SK-N-SH (cell line): ENCODE results near the gene BAG5. TPM values are rescaled to one million over a fixed set of nuclear protein-coding genes. Genes with fewer than 3 reads are reported as not detected.
A peak's percentile ranks its signal among the peaks of the same experiment; 100 is the strongest.

Source experiments
- CTCF ChIA-PET: fragments of 300-600, 350-600 bp; formaldehyde crosslinking; extraction: SDS; loops from one replicate; lab custom pipeline; 2021; lab: Yijun Ruan, JAX
- POLR2A ChIA-PET: fragments of 350-600 bp; sonication (Branson Sonifier 250); formaldehyde crosslinking; extraction: SDS; loops from one replicate; lab custom pipeline; 2020; ENCODE audit warnings: antibody characterized with exemption, inconsistent platforms; lab: Yijun Ruan, JAX
- DNase-seq: peaks from one replicate; pipeline ENCODE4 v3.0.0; 2012
- H2AFZ ChIP-seq: fragments of 200-600 bp; sonication (generic); 2 replicates; pipeline ENCODE4 v1.8.1; 2016; ENCODE audit warnings: antibody characterized with exemption, mild to moderate bottlenecking, low read depth
- H3F3A ChIP-seq: fragments of 200-600 bp; sonication (generic); replicated peaks from 2 replicates; pipeline ENCODE3; 2016; ENCODE audit warnings: antibody characterized with exemption, mild to moderate bottlenecking; ENCODE audit not compliant: insufficient read depth
- H3K27ac ChIP-seq, 2 experiments: fragments of 200-500 bp in 1 of 2; fragments of 200-600 bp in 1 of 2; sonication (Bioruptor generic) in 1 of 2; sonication (generic), shearing (Covaris generic) in 1 of 2; 2 replicates each; pipeline versions ENCODE4 v1.5.1 to v1.6.1; 2014 to 2016; ENCODE audit warnings: low read depth in 2 of 2, inconsistent platforms in 1 of 2, low read length in 1 of 2, mild to moderate bottlenecking in 1 of 2, mixed read lengths in 1 of 2
- H3K27me3 ChIP-seq: fragments of 200-600 bp; sonication (generic), shearing (Covaris generic); 2 replicates; pipeline ENCODE4 v1.6.1; 2016; ENCODE audit warnings: mixed run types; ENCODE audit not compliant: insufficient read depth
- H3K36me3 ChIP-seq, 2 experiments: fragments of 200-500 bp in 1 of 2; fragments of 200-600 bp in 1 of 2; sonication (Bioruptor generic) in 1 of 2; sonication (generic) in 1 of 2; replicated peaks in 1 of 2; 2 replicates each; pipeline versions ENCODE3 to v1.5.1; 2014 to 2016; ENCODE audit warnings: low read length in 1 of 2, mild to moderate bottlenecking in 1 of 2; ENCODE audit not compliant: insufficient read depth in 2 of 2, control insufficient read depth in 1 of 2
- H3K4me1 ChIP-seq, 2 experiments: fragments of 200-500 bp in 1 of 2; fragments of 200-600 bp in 1 of 2; sonication (Bioruptor generic) in 1 of 2; sonication (generic), shearing (Covaris generic) in 1 of 2; 2 replicates each; pipeline versions ENCODE4 v1.5.1 to v1.6.1; 2014 to 2016; ENCODE audit warnings: low read depth in 1 of 2, low read length in 1 of 2, mixed run types in 1 of 2; ENCODE audit not compliant: insufficient read depth in 2 of 2, control insufficient read depth in 1 of 2
- H3K4me2 ChIP-seq: fragments of 200-600 bp; sonication (generic), shearing (Covaris generic); 2 replicates; pipeline ENCODE4 v1.6.1; 2017; ENCODE audit warnings: mixed run types
- H3K4me3 ChIP-seq, 2 experiments: fragments of 200-500 bp in 1 of 2; fragments of 200-600 bp in 1 of 2; sonication (Bioruptor generic) in 1 of 2; sonication (generic), shearing (Covaris generic) in 1 of 2; 2 replicates each; pipeline versions ENCODE4 v1.5.1 to v1.8.1; 2014 to 2016; ENCODE audit warnings: low read depth in 2 of 2, inconsistent platforms in 1 of 2, low read length in 1 of 2, mild to moderate bottlenecking in 1 of 2, mixed read lengths in 1 of 2, moderate library complexity in 1 of 2
- H3K79me2 ChIP-seq: fragments of 200-600 bp; sonication (generic); 2 replicates; pipeline ENCODE4 v1.8.1; 2017; ENCODE audit warnings: mild to moderate bottlenecking; ENCODE audit not compliant: insufficient read depth
- H3K9ac ChIP-seq: fragments of 200-600 bp; sonication (generic); 2 replicates; pipeline ENCODE4 v1.6.1; 2017; ENCODE audit warnings: mixed run types
- H3K9me2 ChIP-seq: fragments of 200-600 bp; sonication (generic); 2 replicates; pipeline ENCODE4 v1.6.1; 2017; ENCODE audit warnings: mixed run types
- H3K9me3 ChIP-seq: fragments of 200-600 bp; sonication (generic); 2 replicates; pipeline ENCODE4 v1.6.1; 2017; ENCODE audit warnings: mixed run types, mild to moderate bottlenecking, moderate library complexity
- H4K20me1 ChIP-seq: fragments of 200-600 bp; sonication (generic); 2 replicates; pipeline ENCODE4 v1.6.1; 2017; ENCODE audit warnings: mild to moderate bottlenecking, mixed run types; ENCODE audit not compliant: insufficient read depth
- EZH2phosphoT487 ChIP-seq: fragments of 200-600 bp; sonication (generic); IDR thresholded peaks from 2 replicates; pipeline ENCODE4 v1.6.1; 2017; ENCODE audit warnings: low read depth, mixed run types, mild to moderate bottlenecking, antibody characterized with exemption, moderate library complexity, borderline replicate concordance
- FOSL2 ChIP-seq: IDR thresholded peaks from 2 replicates; pipeline ENCODE4 v1.4.0; 2012; ENCODE audit warnings: low read depth, mild to moderate bottlenecking, moderate library complexity, borderline replicate concordance
- FOXJ3 ChIP-seq: sonication (generic); formaldehyde crosslinking; IDR thresholded peaks from 2 replicates; pipeline ENCODE4 v1.5.1; 2020; ENCODE audit warnings: mild to moderate bottlenecking, missing genetic modification reagents
- FOXM1 ChIP-seq: IDR thresholded peaks from 2 replicates; pipeline ENCODE4 v1.4.0; 2012; ENCODE audit warnings: low read depth, mild to moderate bottlenecking
- GABPA ChIP-seq: IDR thresholded peaks from 2 replicates; pipeline ENCODE4 v1.4.0; 2012; ENCODE audit warnings: low read depth, mild to moderate bottlenecking
- JUND ChIP-seq: IDR thresholded peaks from 2 replicates; pipeline ENCODE4 v1.4.0; 2012
- MEF2A ChIP-seq: IDR thresholded peaks from 2 replicates; pipeline ENCODE4 v1.4.0; 2012; ENCODE audit warnings: low read depth, borderline replicate concordance
- MXI1 ChIP-seq: IDR thresholded peaks from 2 replicates; pipeline ENCODE4 v1.6.1; 2012; ENCODE audit warnings: mild to moderate bottlenecking, low read depth, low read length, improper control_type of control experiment
- NRF1 ChIP-seq: IDR thresholded peaks from 2 replicates; pipeline ENCODE4 v1.6.1; 2012; ENCODE audit warnings: low read depth, mild to moderate bottlenecking, low read length
- PBX3 ChIP-seq: IDR thresholded peaks from 2 replicates; pipeline ENCODE4; 2012
- POLR2AphosphoS5 ChIP-seq: IDR thresholded peaks from 2 replicates; pipeline ENCODE4 v1.6.1; 2012; ENCODE audit warnings: low read depth, low read length
- RAD21 ChIP-seq: IDR thresholded peaks from 2 replicates; pipeline ENCODE4 v1.6.1; 2012; ENCODE audit warnings: mild to moderate bottlenecking, low read length
- RFX5 ChIP-seq: IDR thresholded peaks from 2 replicates; pipeline ENCODE4 v1.6.1; 2012; ENCODE audit warnings: mild to moderate bottlenecking, improper control_type of control experiment, low read length
- RXRA ChIP-seq: IDR thresholded peaks from 2 replicates; pipeline ENCODE4 v1.4.0; 2012; ENCODE audit warnings: low read depth, mild to moderate bottlenecking, borderline replicate concordance
- SIN3A ChIP-seq: IDR thresholded peaks from 2 replicates; pipeline ENCODE4 v1.6.1; 2012; ENCODE audit warnings: low read depth, mild to moderate bottlenecking, low read length, moderate library complexity, borderline replicate concordance
- SMC3 ChIP-seq: IDR thresholded peaks from 2 replicates; pipeline ENCODE4 v1.6.1; 2012; ENCODE audit warnings: low read depth, low read length, improper control_type of control experiment
- TAF1 ChIP-seq: IDR thresholded peaks from 2 replicates; pipeline ENCODE4 v1.6.1; 2012; ENCODE audit warnings: low read depth, mild to moderate bottlenecking, low read length, moderate library complexity, borderline replicate concordance
- TCF12 ChIP-seq: IDR thresholded peaks from 2 replicates; pipeline ENCODE4 v1.4.0; 2012
- TEAD4 ChIP-seq: IDR thresholded peaks from 2 replicates; pipeline ENCODE4 v1.4.0; 2012; ENCODE audit warnings: mild to moderate bottlenecking, borderline replicate concordance; ENCODE audit not compliant: insufficient read depth
- USF1 ChIP-seq: IDR thresholded peaks from 2 replicates; pipeline ENCODE4 v1.4.0; 2012; ENCODE audit warnings: low read depth, borderline replicate concordance
- YY1 ChIP-seq: IDR thresholded peaks from 2 replicates; pipeline ENCODE4 v1.4.0; 2012; ENCODE audit warnings: low read depth, mild to moderate bottlenecking
- WGBS: methylation state at CpG from one replicate; pipeline ENCODE4 v1.1.6; 2017; ENCODE audit warnings: low lambda C conversion rate; 5-methylcytosine and 5-hydroxymethylcytosine counted together
- polyA plus RNA-seq, 3 experiments: library from polyadenylated mRNA; depleted of rRNA; stranded (reverse); fragments of >200 nt; gene quantifications; 2 replicates each; pipeline ENCODE4 v1.2.3, GENCODE V29; 2012
- TF ChIP-seq, protein P1 (sequence below): fragments of 200-600 bp; sonication (generic); IDR thresholded peaks from 2 replicates; pipeline ENCODE4 v1.6.1; 2017; ENCODE audit warnings: antibody characterized with exemption, mild to moderate bottlenecking, moderate library complexity
- TF ChIP-seq, protein P2 (sequence below): fragments of 150-350 bp; IDR thresholded peaks from 2 replicates; pipeline ENCODE4 v1.6.1; 2017; ENCODE audit warnings: antibody characterized with exemption, low read length, low read depth, borderline replicate concordance

Gene BAG5
- polyA plus RNA-seq, 1 of the 3 experiments (the other 2 are of a cell fraction) = 5.2 TPM

- TF ChIP-seq, protein P1, sequence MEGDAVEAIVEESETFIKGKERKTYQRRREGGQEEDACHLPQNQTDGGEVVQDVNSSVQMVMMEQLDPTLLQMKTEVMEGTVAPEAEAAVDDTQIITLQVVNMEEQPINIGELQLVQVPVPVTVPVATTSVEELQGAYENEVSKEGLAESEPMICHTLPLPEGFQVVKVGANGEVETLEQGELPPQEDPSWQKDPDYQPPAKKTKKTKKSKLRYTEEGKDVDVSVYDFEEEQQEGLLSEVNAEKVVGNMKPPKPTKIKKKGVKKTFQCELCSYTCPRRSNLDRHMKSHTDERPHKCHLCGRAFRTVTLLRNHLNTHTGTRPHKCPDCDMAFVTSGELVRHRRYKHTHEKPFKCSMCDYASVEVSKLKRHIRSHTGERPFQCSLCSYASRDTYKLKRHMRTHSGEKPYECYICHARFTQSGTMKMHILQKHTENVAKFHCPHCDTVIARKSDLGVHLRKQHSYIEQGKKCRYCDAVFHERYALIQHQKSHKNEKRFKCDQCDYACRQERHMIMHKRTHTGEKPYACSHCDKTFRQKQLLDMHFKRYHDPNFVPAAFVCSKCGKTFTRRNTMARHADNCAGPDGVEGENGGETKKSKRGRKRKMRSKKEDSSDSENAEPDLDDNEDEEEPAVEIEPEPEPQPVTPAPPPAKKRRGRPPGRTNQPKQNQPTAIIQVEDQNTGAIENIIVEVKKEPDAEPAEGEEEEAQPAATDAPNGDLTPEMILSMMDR = no peak
- TF ChIP-seq TEAD4 = no peak
- peak; percentile 99 for TF ChIP-seq MXI1
- no peak for TF ChIP-seq JUND
- no peak for TF ChIP-seq RFX5
- no peak for TF ChIP-seq NRF1
- no peak for TF ChIP-seq FOXJ3 (CRISPR knock-in tag)
- TF ChIP-seq TCF12 = no peak
- TF ChIP-seq PBX3 = no peak
- TF ChIP-seq GABPA = peak; percentile 66
- no peak for TF ChIP-seq FOXM1
- TF ChIP-seq FOSL2 = no peak
- TF ChIP-seq SIN3A = peak; percentile 93
- TF ChIP-seq POLR2AphosphoS5 = peak; percentile 38; the same call in 1 of the 2 replicates
- TF ChIP-seq EZH2phosphoT487 = no peak
- TF ChIP-seq RAD21 = no peak
- TF ChIP-seq MEF2A = no peak
- TF ChIP-seq USF1 = peak; percentile 66; the same call in 1 of the 2 replicates
- TF ChIP-seq, all 33 proteins: peak for 8
These were observed 33.7 kb downstream of the BAG5 start, which contains the start of gene TRMT61A (continued) for GRCh38 chr14:103528587-103529382.

GRCh38 chr14:103528146-103528586 lies 34.3 kb downstream of the BAG5 start:
- CTCF ChIA-PET = interaction anchor here (2.4 to 8.5 kb wide), 3 partner anchors 10 to 28 kb away, joined by 10 to 52 read pairs (median 14); no protein-coding TSS in a partner anchor
- peaks cover 9 to 28% of the 10 kb centered on the region in 2 experiments; a peak in 1 of 4 replicates for H3K4me1 ChIP-seq
- H3K36me3 ChIP-seq = peaks cover 0 to 17% of the 10 kb centered on the region in 2 experiments
- DNase-seq = no peak
- H3F3A ChIP-seq = peaks cover 3% of the 10 kb centered on the region
- no peak for TF ChIP-seq RXRA
- TF ChIP-seq FOXM1 = no peak
- no peak for TF ChIP-seq SMC3
- no peak for TF ChIP-seq TAF1
- no peak for TF ChIP-seq RAD21
- TF ChIP-seq, protein P2, sequence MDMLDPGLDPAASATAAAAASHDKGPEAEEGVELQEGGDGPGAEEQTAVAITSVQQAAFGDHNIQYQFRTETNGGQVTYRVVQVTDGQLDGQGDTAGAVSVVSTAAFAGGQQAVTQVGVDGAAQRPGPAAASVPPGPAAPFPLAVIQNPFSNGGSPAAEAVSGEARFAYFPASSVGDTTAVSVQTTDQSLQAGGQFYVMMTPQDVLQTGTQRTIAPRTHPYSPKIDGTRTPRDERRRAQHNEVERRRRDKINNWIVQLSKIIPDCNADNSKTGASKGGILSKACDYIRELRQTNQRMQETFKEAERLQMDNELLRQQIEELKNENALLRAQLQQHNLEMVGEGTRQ = no peak
- no peak for TF ChIP-seq YY1
- TF ChIP-seq, protein P1 = no peak
- TF ChIP-seq FOSL2 = no peak
- 0 out of 2 replicates have a peak overlapping the region, but pooled peaks have one; percentile 81 for H2AFZ ChIP-seq
- H3K27me3 ChIP-seq = peaks cover 3% of the 10 kb centered on the region
- H4K20me1 ChIP-seq = peaks cover 9% of the 10 kb centered on the region; the same call in 1 of the 2 replicates
- POLR2A ChIA-PET = interaction anchor here (0.6 to 1.6 kb wide), 2 partner anchors 15 to 29 kb away, joined by 3 to 6 read pairs; no protein-coding TSS in a partner anchor
- H3K4me3 ChIP-seq = peak overlapping the region; percentile 94 to 99
- peak overlapping the region; percentile 89 for H3K9ac ChIP-seq
- peak overlapping the region; percentile 99 for H3K4me2 ChIP-seq
- peaks cover 36% of the 10 kb centered on the region for H3K79me2 ChIP-seq
- no peaks in the 10 kb centered on the region for H3K9me3 ChIP-seq
- no peaks in the 10 kb centered on the region for H3K9me2 ChIP-seq
- WGBS = 56% methylated on average over 8 of the region's 10 CpGs
- H3K27ac ChIP-seq = peak overlapping the region; percentile 67 to 80; a peak in 2 of 4 replicates
